ENCODE results near the gene CRYZL1.

GRCh38 chr21:33618407-33618806 is 23.1 kb downstream of the CRYZL1 start:
- no peak for TF ChIP-seq CTCF (IDR thresholded peaks at IDR 0.05 in 4 of 5, conservative IDR thresholded peaks at IDR 0.05 in 1 of 5)
- TF ChIP-seq POLR2A (IDR thresholded peaks at IDR 0.05) = no peak
